LNCAP (cell line): ENCODE data around the gene PLA2G6.
A peak's percentile ranks its signal among the peaks of the same experiment; 100 is the strongest.

Source experiments
- CTCF ChIP-seq: fragments of 450-650 bp; IDR thresholded peaks from 2 replicates; pipeline ENCODE4 v1.5.1; 2017; ENCODE audit warnings: mild to moderate bottlenecking

Gene PLA2G6

GRCh38 chr22:38114484-38115398 is 66.9 kb downstream of the PLA2G6 start:
- TF ChIP-seq CTCF: peak; percentile 94

- no peak for TF ChIP-seq CTCF
Observed at GRCh38 chr22:38112381-38112780, 69.2 kb downstream of the PLA2G6 start.

- no peak for TF ChIP-seq CTCF
Observed at GRCh38 chr22:38111925-38112355, 69.7 kb downstream of the PLA2G6 start.

- no peak for TF ChIP-seq CTCF
Observed at GRCh38 chr22:38110863-38111852, 70.5 kb downstream of the PLA2G6 start.

GRCh38 chr22:38110008-38110862 is 71.4 kb downstream of the PLA2G6 start, which contains the start of gene BAIAP2L2:
Gene BAIAP2L2, minus strand, starts transcription at chr22:38110684. Its CDS starts 159 bp downstream, at chr22:38110525.
- TF ChIP-seq CTCF: no peak

- TF ChIP-seq CTCF: no peak
Observed at GRCh38 chr22:38109371-38110001, 72.1 kb downstream of the PLA2G6 start.
